Osteocyte (in vitro differentiated cells): ENCODE measurements around the gene CD8B. TPM values are rescaled to one million over a fixed set of nuclear protein-coding genes. Genes with fewer than 3 reads are reported as not detected.

Experiments
- DNase-seq: peaks from one replicate; pipeline ENCODE4 v3.0.0; 2021; ENCODE audit warnings: mixed read lengths; ENCODE audit not compliant: unreplicated experiment; ENCODE audit errors: extremely low spot score
- H3K27ac Mint-ChIP-seq: one replicate; pipeline ENCODE4 v1.8.0; 2021; ENCODE audit warnings: mild to moderate bottlenecking, mixed read lengths; ENCODE audit not compliant: unreplicated experiment
- H3K27me3 Mint-ChIP-seq: one replicate; pipeline ENCODE4 v1.8.0; 2021; ENCODE audit warnings: mixed read lengths; ENCODE audit not compliant: unreplicated experiment
- H3K36me3 Mint-ChIP-seq: one replicate; pipeline ENCODE4 v1.8.0; 2021; ENCODE audit warnings: mixed read lengths; ENCODE audit not compliant: unreplicated experiment
- H3K4me1 Mint-ChIP-seq: one replicate; pipeline ENCODE4 v1.8.0; 2021; ENCODE audit warnings: mixed read lengths; ENCODE audit not compliant: unreplicated experiment
- H3K4me3 Mint-ChIP-seq: one replicate; pipeline ENCODE4 v1.8.0; 2021; ENCODE audit warnings: mild to moderate bottlenecking, moderate library complexity, mixed read lengths; ENCODE audit not compliant: unreplicated experiment
- H3K9me3 Mint-ChIP-seq: one replicate; pipeline ENCODE4 v1.8.0; 2021; ENCODE audit warnings: mixed read lengths; ENCODE audit not compliant: unreplicated experiment
- CTCF ChIP-seq: fragments of 200-600 bp; sonication (generic); IDR thresholded peaks from 2 replicates; pipeline ENCODE4 v1.5.0; 2021; ENCODE audit warnings: antibody characterized with exemption, mild to moderate bottlenecking, moderate library complexity
- total RNA-seq: library from RNA; stranded (reverse); gene quantifications from 2 replicates; pipeline ENCODE4 v1.2.1, GENCODE V29; 2021

The CD8B gene
- total RNA-seq, 1 donor from 2014 or later = not detected

GRCh38 chr2:86825036-86825692 lies 36.5 kb downstream of the CD8B start:
- H3K27ac Mint-ChIP-seq = no peak overlapping the region
- no peak for DNase-seq
- H3K4me3 Mint-ChIP-seq = no peak overlapping the region
- peaks cover 5% of the 10 kb centered on the region for H3K9me3 Mint-ChIP-seq
- H3K36me3 Mint-ChIP-seq = no peaks in the 10 kb centered on the region
- H3K4me1 Mint-ChIP-seq = no peaks in the 10 kb centered on the region
- peaks cover 38% of the 10 kb centered on the region for H3K27me3 Mint-ChIP-seq
- TF ChIP-seq CTCF = no peak

GRCh38 chr2:86822668-86823345 lies 38.9 kb downstream of the CD8B start:
- H3K27me3 Mint-ChIP-seq = peaks cover 46% of the 10 kb centered on the region
- TF ChIP-seq CTCF = no peak
- peaks cover 5% of the 10 kb centered on the region for H3K9me3 Mint-ChIP-seq
- no peak overlapping the region for H3K27ac Mint-ChIP-seq
- no peak for DNase-seq
- no peaks in the 10 kb centered on the region for H3K4me1 Mint-ChIP-seq
- no peaks in the 10 kb centered on the region for H3K36me3 Mint-ChIP-seq
- H3K4me3 Mint-ChIP-seq = no peak overlapping the region

- no peak overlapping the region for H3K4me3 Mint-ChIP-seq
- H3K4me1 Mint-ChIP-seq = no peaks in the 10 kb centered on the region
- no peak overlapping the region for H3K27ac Mint-ChIP-seq
- H3K27me3 Mint-ChIP-seq = peaks cover 43% of the 10 kb centered on the region
- DNase-seq = no peak
- no peaks in the 10 kb centered on the region for H3K36me3 Mint-ChIP-seq
- peaks cover 5% of the 10 kb centered on the region for H3K9me3 Mint-ChIP-seq
- no peak for TF ChIP-seq CTCF
Measured at GRCh38 chr2:86821842-86822241, 39.8 kb downstream of the CD8B start.

GRCh38 chr2:86821306-86821705 lies 40.4 kb downstream of the CD8B start:
- TF ChIP-seq CTCF = no peak
- Mint-ChIP-seq H3K27ac (no peak overlapping the region), H3K9me3 (peaks cover 5% of the 10 kb centered on the region), H3K4me1 (no peaks in the 10 kb centered on the region), H3K27me3 (peaks cover 44% of the 10 kb centered on the region), H3K4me3 (no peak overlapping the region), H3K36me3 (no peaks in the 10 kb centered on the region)
- DNase-seq = no peak

- no peak overlapping the region for H3K27ac Mint-ChIP-seq
- H3K27me3 Mint-ChIP-seq = peaks cover 46% of the 10 kb centered on the region
- no peak overlapping the region for H3K4me3 Mint-ChIP-seq
- TF ChIP-seq CTCF = no peak
- DNase-seq = no peak
- H3K36me3 Mint-ChIP-seq = no peaks in the 10 kb centered on the region
- H3K4me1 Mint-ChIP-seq = no peaks in the 10 kb centered on the region
- peaks cover 5% of the 10 kb centered on the region for H3K9me3 Mint-ChIP-seq
Measured at GRCh38 chr2:86818957-86819356, 42.7 kb downstream of the CD8B start.
